ENCODE data around the gene PTPRE. TPM values are rescaled to one million over a fixed set of nuclear protein-coding genes. Genes with fewer than 3 reads are reported as not detected.

Gene PTPRE
- total RNA-seq, 1 experiment from 2014 or later: 0.50 TPM

DNA sequence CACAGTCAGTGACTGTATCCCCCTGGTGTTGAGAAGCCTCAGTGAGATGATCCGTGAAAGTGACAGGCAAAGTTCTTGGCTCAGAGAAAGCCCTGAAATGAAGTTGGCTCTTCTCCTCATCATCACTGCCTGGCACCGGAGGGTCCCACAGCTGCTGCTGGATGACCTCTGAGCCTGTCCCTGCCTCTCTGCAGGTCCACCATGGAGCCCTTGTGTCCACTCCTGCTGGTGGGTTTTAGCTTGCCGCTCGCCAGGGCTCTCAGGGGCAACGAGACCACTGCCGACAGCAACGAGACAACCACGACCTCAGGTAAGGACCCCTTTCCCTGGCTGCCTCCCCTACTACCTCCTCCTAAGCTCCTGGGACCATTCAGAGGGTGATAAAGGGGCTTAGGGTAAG is 133.8 kb downstream of the PTPRE start:
- TF ChIP-seq, protein P1, sequence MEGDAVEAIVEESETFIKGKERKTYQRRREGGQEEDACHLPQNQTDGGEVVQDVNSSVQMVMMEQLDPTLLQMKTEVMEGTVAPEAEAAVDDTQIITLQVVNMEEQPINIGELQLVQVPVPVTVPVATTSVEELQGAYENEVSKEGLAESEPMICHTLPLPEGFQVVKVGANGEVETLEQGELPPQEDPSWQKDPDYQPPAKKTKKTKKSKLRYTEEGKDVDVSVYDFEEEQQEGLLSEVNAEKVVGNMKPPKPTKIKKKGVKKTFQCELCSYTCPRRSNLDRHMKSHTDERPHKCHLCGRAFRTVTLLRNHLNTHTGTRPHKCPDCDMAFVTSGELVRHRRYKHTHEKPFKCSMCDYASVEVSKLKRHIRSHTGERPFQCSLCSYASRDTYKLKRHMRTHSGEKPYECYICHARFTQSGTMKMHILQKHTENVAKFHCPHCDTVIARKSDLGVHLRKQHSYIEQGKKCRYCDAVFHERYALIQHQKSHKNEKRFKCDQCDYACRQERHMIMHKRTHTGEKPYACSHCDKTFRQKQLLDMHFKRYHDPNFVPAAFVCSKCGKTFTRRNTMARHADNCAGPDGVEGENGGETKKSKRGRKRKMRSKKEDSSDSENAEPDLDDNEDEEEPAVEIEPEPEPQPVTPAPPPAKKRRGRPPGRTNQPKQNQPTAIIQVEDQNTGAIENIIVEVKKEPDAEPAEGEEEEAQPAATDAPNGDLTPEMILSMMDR (IDR thresholded peaks at IDR 0.05; ENCODE audit: insufficient read depth in 1 of 2, low read depth in 1 of 2, low read length in 1 of 2, severe bottlenecking in 1 of 2, unreplicated experiment in 1 of 2): no peak
- CTCF ChIA-PET: no interaction called here
- Mint-ChIP-seq H3K4me3 (ENCODE audit: unreplicated experiment) (no peak overlapping the region), H3K4me1 (ENCODE audit: low read depth, unreplicated experiment) (no peaks in the 10 kb centered on the region), H3K27me3 (ENCODE audit: insufficient read depth, unreplicated experiment) (peaks cover 8% of the 10 kb centered on the region), H3K36me3 (ENCODE audit: insufficient read depth, unreplicated experiment) (no peaks in the 10 kb centered on the region), H3K9me3 (ENCODE audit: unreplicated experiment) (no peaks in the 10 kb centered on the region), H3K27ac (ENCODE audit: unreplicated experiment) (no peak overlapping the region)
- Histone ChIP-seq H3K36me3 (ENCODE audit: control insufficient read depth, insufficient read depth, low read length) (no peaks in the 10 kb centered on the region), H3K27me3 (replicated peaks; ENCODE audit: control insufficient read depth, insufficient read depth, low read length) (0 out of 2 replicates have a peak, but pooled peaks cover 1% of the 10 kb centered on the region), H3K4me3 (ENCODE audit: low read depth, low read length) (no peak overlapping the region), H3K4me1 (no peaks in the 10 kb centered on the region), H3K9me3 (no peaks in the 10 kb centered on the region)
- intact Hi-C loops (cut with micrococcal nuclease; ENCODE audit: unreplicated experiment): no loop called here
- no peak for DNase-seq
- POLR2A ChIA-PET: no interaction called here
- no TSS peak for BruUV-seq (replicated peaks)

DNA sequence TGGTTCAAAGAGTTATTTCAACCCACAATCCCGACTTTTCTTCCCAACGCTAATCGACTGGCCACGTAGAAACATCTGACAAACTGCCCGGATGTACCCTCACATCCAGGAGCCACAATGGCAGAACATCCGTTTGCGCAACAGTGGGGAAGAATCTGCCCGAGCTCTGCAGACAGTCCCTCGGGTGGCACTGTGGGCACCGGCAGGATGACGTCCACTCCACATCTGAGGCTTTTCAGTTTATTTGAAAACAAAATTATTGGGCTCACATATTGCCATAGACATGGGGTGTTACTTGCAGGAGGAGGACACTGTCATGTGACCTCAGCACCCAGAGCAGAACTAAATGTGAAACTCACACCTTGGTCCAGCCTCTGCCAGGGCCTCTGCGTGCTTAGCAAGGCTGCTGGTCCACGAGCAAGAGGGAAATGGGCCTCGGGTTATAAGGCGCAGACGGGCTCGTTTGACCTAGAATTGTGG is 135.3 kb downstream of the PTPRE start:
- no peak for DNase-seq
- Mint-ChIP-seq H3K27me3 (ENCODE audit: insufficient read depth, unreplicated experiment) (peaks cover 8% of the 10 kb centered on the region), H3K9me3 (ENCODE audit: unreplicated experiment) (no peaks in the 10 kb centered on the region), H3K4me1 (ENCODE audit: low read depth, unreplicated experiment) (no peaks in the 10 kb centered on the region), H3K36me3 (ENCODE audit: insufficient read depth, unreplicated experiment) (no peaks in the 10 kb centered on the region), H3K4me3 (ENCODE audit: unreplicated experiment) (no peak overlapping the region), H3K27ac (ENCODE audit: unreplicated experiment) (no peak overlapping the region)
- H3K4me1 ChIP-seq: no peaks in the 10 kb centered on the region
- intact Hi-C loops (cut with micrococcal nuclease; ENCODE audit: unreplicated experiment): no loop called here
- no peaks in the 10 kb centered on the region for H3K9me3 ChIP-seq
- ChIA-PET CTCF (interaction anchor here (0.7 kb wide), 1 partner anchor 30 kb away, joined by 3 read pairs; no protein-coding TSS in a partner anchor), POLR2A (no interaction called here)
- BruUV-seq (replicated peaks): no TSS peak
- 0 out of 2 replicates have a peak, but pooled peaks cover 1% of the 10 kb centered on the region for H3K27me3 ChIP-seq (replicated peaks; ENCODE audit: control insufficient read depth, insufficient read depth, low read length)
- H3K4me3 ChIP-seq (ENCODE audit: low read depth, low read length): no peak overlapping the region
- TF ChIP-seq, protein P1 (IDR thresholded peaks at IDR 0.05; ENCODE audit: insufficient read depth in 1 of 2, low read depth in 1 of 2, low read length in 1 of 2, severe bottlenecking in 1 of 2, unreplicated experiment in 1 of 2): no peak
- no peaks in the 10 kb centered on the region for H3K36me3 ChIP-seq (ENCODE audit: control insufficient read depth, insufficient read depth, low read length)

DNA sequence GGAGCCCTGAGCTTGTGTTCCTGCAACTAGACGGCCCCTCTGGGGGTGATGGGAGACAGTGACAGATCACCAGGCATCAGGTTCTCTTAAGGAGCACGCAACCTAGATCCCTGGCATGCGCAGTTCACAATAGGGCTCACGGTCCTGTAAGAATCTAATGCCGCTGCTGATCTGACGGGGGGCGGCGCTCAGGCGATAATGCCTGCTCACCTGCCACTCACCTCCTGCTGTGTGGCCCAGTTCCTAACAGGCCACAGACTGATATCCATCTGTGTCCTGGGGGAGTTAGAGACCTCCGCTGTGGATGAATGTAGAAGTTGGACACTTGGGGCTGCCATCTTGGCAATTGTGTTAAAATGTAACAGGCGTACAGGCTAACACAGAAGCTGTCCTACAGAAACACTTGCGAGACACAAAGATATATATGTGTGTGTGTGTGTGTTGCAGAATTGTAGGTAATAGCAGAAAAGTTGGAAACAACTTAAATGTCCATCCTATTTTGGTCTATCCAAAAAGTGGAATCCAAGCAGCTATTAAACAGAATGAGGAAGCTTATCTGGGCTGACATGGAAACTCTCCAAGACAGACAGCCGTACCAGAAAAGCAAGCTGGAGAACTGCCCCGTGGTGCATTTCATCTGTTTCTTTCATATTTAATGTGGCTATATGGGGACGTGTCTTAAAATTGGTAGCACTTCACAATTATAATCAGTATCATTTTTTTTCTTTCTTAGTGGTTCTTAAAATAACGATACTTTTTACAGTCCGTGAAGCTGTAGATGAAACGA is 136.5 kb downstream of the PTPRE start:
- no TSS peak for BruUV-seq (replicated peaks)
- no peak overlapping the region for H3K27ac Mint-ChIP-seq (ENCODE audit: unreplicated experiment)
- TF ChIP-seq, protein P1 (IDR thresholded peaks at IDR 0.05; ENCODE audit: insufficient read depth in 1 of 2, low read depth in 1 of 2, low read length in 1 of 2, severe bottlenecking in 1 of 2, unreplicated experiment in 1 of 2): no peak

More for the DNA sequence above, 136.5 kb downstream of the PTPRE start:
- H3K27me3 ChIP-seq (replicated peaks; ENCODE audit: control insufficient read depth, insufficient read depth, low read length): 0 out of 2 replicates have a peak, but pooled peaks cover 1% of the 10 kb centered on the region
- Mint-ChIP-seq H3K4me1 (ENCODE audit: low read depth, unreplicated experiment) (no peaks in the 10 kb centered on the region), H3K9me3 (ENCODE audit: unreplicated experiment) (no peaks in the 10 kb centered on the region), H3K36me3 (ENCODE audit: insufficient read depth, unreplicated experiment) (no peaks in the 10 kb centered on the region), H3K4me3 (ENCODE audit: unreplicated experiment) (no peak overlapping the region), H3K27me3 (ENCODE audit: insufficient read depth, unreplicated experiment) (peaks cover 8% of the 10 kb centered on the region)
- H3K4me1 ChIP-seq: no peaks in the 10 kb centered on the region
- intact Hi-C loops (cut with micrococcal nuclease; ENCODE audit: unreplicated experiment): no loop called here
- no peaks in the 10 kb centered on the region for H3K36me3 ChIP-seq (ENCODE audit: control insufficient read depth, insufficient read depth, low read length)
- no peak for DNase-seq
- H3K9me3 ChIP-seq: no peaks in the 10 kb centered on the region
- ChIA-PET CTCF (no interaction called here), POLR2A (no interaction called here)
- no peak overlapping the region for H3K4me3 ChIP-seq (ENCODE audit: low read depth, low read length)
